Epithelial cell of proximal tubule (primary cell): ENCODE data around the gene ADARB1. TPM values are rescaled to one million over a fixed set of nuclear protein-coding genes. Genes with fewer than 3 reads are reported as not detected.

Source experiments
- DNase-seq: peaks from one replicate; pipeline ENCODE4 v3.0.0-alpha.2; 2011; ENCODE audit warnings: low read depth
- H3K4me3 ChIP-seq: 2 replicates; pipeline ENCODE4 v1.5.1; 2011; ENCODE audit warnings: low read depth, mild to moderate bottlenecking, low read length
- CTCF ChIP-seq: conservative IDR thresholded peaks from 2 replicates; pipeline ENCODE4 v1.5.1; 2012; ENCODE audit warnings: low read depth, mild to moderate bottlenecking, low read length
- total RNA-seq: library from RNA; depleted of rRNA; stranded (reverse); fragments of >200 nt; gene quantifications from 2 replicates; pipeline ENCODE4 v1.2.3, GENCODE V29; 2015

ADARB1 gene
- total RNA-seq, 1 donor from 2014 or later: 2.2 TPM

DNA sequence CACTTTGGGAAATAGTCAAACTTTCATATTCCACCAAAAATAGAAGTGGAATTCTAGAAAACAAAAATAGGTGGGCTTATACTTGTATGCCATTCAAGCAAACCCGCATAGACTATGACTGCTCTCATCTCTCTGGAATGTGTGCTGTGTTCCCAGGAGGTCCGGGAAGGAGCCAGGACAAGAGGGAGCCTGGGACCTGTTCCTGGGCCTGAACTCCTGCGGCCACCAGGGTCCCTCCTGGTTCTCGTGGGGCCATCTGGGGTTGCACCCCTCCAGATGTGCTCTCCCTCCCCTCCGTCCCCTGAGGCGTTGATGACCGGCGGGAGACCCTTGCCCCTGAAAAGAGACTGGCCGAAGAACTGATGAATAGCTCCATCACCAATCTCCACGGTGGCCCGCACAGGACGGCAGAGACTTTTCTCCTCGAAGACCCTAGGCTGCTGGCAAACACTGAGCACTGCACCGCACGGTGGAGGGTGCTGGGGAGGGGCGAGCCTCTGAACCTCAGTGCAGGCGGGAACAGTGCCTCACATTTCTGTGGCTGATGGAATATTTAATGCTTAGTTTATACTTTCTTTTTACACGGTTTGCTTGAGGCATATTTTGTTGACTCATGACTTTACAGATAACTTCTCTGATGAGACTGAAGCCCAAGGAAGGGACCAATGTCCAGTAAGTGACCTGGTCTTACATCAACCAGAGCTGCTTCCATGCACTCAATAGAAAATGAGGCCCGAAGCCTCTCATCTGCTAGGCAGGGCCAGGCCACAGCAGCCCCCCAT lies 9.6 kb upstream of the ADARB1 start:
- no peak for DNase-seq
- no peak for TF ChIP-seq CTCF
- H3K4me3 ChIP-seq: no peak overlapping the region

- no peak overlapping the region for H3K4me3 ChIP-seq
- no peak for DNase-seq
- no peak for TF ChIP-seq CTCF
These were observed 6.7 kb upstream of the ADARB1 start for GRCh38 chr21:45067462-45068285.

DNA sequence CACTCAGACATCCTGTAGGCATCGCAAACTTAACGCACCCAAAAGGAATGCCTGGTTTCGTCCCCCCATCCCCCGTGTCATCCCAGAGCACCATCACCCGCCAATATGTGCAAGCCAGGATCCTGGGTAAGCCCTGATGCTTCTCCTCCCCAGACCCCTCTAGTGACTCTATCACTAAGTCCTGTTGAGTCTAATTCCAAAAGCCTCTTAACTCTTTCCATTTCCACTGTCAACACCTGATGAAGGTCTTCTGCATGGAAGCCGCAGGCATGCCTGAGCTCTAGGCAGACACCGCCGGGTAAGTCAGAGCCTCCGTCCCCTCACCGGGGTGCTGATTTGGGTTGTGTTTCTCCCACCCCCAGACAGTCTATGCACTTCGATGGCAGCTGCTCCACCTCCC lies 5.3 kb upstream of the ADARB1 start:
- no peak for DNase-seq
- no peak overlapping the region for H3K4me3 ChIP-seq
- TF ChIP-seq CTCF: no peak

DNA sequence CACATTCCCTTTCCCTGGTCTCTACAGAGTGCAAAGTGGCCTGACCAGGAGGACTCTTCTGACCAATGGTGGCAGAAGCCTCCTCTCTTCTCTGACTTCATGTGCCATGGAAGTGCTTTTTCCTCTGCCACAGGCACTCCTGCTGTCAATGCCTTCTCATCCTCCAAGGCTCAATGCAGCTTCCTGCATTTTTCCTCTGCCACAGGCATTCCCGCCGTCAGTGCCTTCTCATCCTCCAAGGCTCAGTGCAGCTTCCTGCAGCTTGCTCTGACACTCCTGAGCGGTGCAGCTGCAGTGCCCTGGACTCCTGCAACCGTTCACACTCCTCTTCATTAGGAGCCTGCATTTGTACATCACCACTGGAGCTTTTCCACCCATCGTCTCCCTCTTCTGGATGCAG lies 4.7 kb upstream of the ADARB1 start:
- TF ChIP-seq CTCF: no peak
- H3K4me3 ChIP-seq: no peak overlapping the region
- no peak for DNase-seq

- TF ChIP-seq CTCF: no peak
- no peak overlapping the region for H3K4me3 ChIP-seq
- no peak for DNase-seq
These were observed 3.1 kb upstream of the ADARB1 start for GRCh38 chr21:45071078-45071873.

- no peak for TF ChIP-seq CTCF
- H3K4me3 ChIP-seq: no peak overlapping the region
- no peak for DNase-seq
These were observed 2.3 kb upstream of the ADARB1 start for GRCh38 chr21:45071874-45072737.
